Activated naive CD4-positive, alpha-beta T cell treated with anti-CD3 and anti-CD28 coated beads for 36 hours (primary cell): Measurements from ENCODE around the gene OLA1. TPM values are rescaled to one million over a fixed set of nuclear protein-coding genes. Genes with fewer than 3 reads are reported as not detected.

Experiments
- CTCF ChIA-PET: fragments of 350-600 bp; sonication (Branson Sonifier 250); formaldehyde crosslinking; loops from one replicate; lab custom pipeline; 2021; ENCODE audit warnings: antibody characterized with exemption; lab: Charles Lee
- DNase-seq: peaks from one replicate; pipeline ENCODE4 v3.0.0-alpha.2; 2020
- H3K27ac Mint-ChIP-seq: one replicate; pipeline ENCODE4 v1.8.0; 2021; ENCODE audit warnings: mild to moderate bottlenecking, mixed read lengths
- H3K27me3 Mint-ChIP-seq: one replicate; pipeline ENCODE4 v1.8.0; 2021; ENCODE audit warnings: low read depth, mixed read lengths
- H3K36me3 Mint-ChIP-seq: one replicate; pipeline ENCODE4 v1.8.0; 2021; ENCODE audit warnings: low read depth, mixed read lengths
- H3K4me1 Mint-ChIP-seq: one replicate; pipeline ENCODE4 v1.8.0; 2021; ENCODE audit warnings: low read depth, mixed read lengths
- H3K4me3 Mint-ChIP-seq: one replicate; pipeline ENCODE4 v1.8.0; 2021; ENCODE audit warnings: mild to moderate bottlenecking, moderate library complexity, mixed read lengths
- H3K9me3 Mint-ChIP-seq: one replicate; pipeline ENCODE4 v1.8.0; 2021; ENCODE audit warnings: mixed read lengths
- intact Hi-C: fragments of 100-400 bp; cut with micrococcal nuclease; formaldehyde crosslinking; loops from one replicate; pipeline ENCODE4 v1.15.1; 2023
- total RNA-seq, 2 experiments: library from RNA; stranded (reverse); gene quantifications; one replicate each; pipeline ENCODE4 v1.2.3, GENCODE V29; 2021

The OLA1 gene
- total RNA-seq, 2 experiments from 2014 or later = 140 to 142 TPM

GRCh38 chr2:174138161-174138560 is 110.2 kb downstream of the OLA1 start:
- H3K9me3 Mint-ChIP-seq = no peaks in the 10 kb centered on the region
- peaks cover 34% of the 10 kb centered on the region for H3K36me3 Mint-ChIP-seq
- H3K4me1 Mint-ChIP-seq = no peaks in the 10 kb centered on the region
- no peak for DNase-seq
- H3K4me3 Mint-ChIP-seq = no peak overlapping the region
- CTCF ChIA-PET = interaction anchor here (0.8 to 1.2 kb wide), 3 partner anchors 8 to 385 kb away, joined by 3 to 6 read pairs (median 3); no protein-coding TSS in a partner anchor
- intact Hi-C loops = loop anchor here (1.0 to 5.0 kb wide), 2 partner anchors 189 to 203 kb away; no protein-coding TSS in a partner anchor
- H3K27me3 Mint-ChIP-seq = no peaks in the 10 kb centered on the region
- H3K27ac Mint-ChIP-seq = no peak overlapping the region

DNA sequence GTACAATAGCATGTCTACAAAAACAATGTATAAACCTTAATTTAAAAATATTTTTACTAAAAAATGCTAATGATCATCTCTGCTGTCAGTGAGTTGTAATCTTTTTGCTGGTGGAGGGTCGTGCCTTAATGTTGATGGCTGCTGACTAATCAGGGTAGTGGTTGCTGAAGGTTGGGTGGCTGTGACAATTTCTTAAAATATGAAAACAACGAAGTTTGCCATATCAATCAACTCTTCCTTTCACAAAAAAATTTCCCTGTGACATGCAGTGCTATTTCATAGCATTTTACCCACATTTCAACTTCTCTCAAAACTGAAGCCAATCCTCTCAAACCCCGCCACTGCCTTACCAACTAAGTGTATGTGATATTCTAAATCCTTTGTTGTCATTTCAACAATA is 112.4 kb downstream of the OLA1 start:
- no peaks in the 10 kb centered on the region for H3K27me3 Mint-ChIP-seq
- no peak overlapping the region for H3K4me3 Mint-ChIP-seq
- H3K27ac Mint-ChIP-seq = no peak overlapping the region
- CTCF ChIA-PET = no interaction called here
- peaks cover 31% of the 10 kb centered on the region for H3K36me3 Mint-ChIP-seq
- no peak for DNase-seq
- intact Hi-C loops = loop anchor here (5.0 kb wide), 1 partner anchor 191 kb away; no protein-coding TSS in a partner anchor
- H3K4me1 Mint-ChIP-seq = no peaks in the 10 kb centered on the region
- no peaks in the 10 kb centered on the region for H3K9me3 Mint-ChIP-seq

DNA sequence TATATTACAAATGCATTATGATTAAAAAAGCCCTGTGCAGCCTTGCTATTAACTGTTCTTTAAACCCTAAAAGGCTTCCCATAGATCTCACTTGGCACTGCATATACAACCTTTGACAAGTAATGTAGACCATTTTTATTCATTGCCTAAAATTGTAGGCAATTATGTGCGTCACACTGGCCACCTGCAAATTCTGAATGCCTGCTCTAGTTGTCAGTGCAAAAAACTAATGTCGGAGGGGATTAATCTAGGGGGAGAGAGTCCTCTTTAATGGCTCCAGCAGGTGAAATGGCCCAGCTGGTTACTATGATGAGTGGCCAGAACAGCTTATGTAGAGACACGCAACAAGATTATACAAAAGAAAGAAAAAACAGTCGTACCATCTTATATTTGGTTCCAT is 123.2 kb downstream of the OLA1 start:
- Mint-ChIP-seq H3K9me3 (no peaks in the 10 kb centered on the region), H3K4me1 (peaks cover 4% of the 10 kb centered on the region)
- intact Hi-C loops = no loop called here

GRCh38 chr2:174124181-174124580 is 124.2 kb downstream of the OLA1 start:
- CTCF ChIA-PET = no interaction called here
- H3K4me1 Mint-ChIP-seq = peaks cover 4% of the 10 kb centered on the region
- H3K4me3 Mint-ChIP-seq = no peak overlapping the region
- no peaks in the 10 kb centered on the region for H3K27me3 Mint-ChIP-seq
- intact Hi-C loops = no loop called here
- peaks cover 8% of the 10 kb centered on the region for H3K36me3 Mint-ChIP-seq
- no peak overlapping the region for H3K27ac Mint-ChIP-seq
- H3K9me3 Mint-ChIP-seq = no peaks in the 10 kb centered on the region
- no peak for DNase-seq

More for the DNA sequence above, 123.2 kb downstream of the OLA1 start:
- Mint-ChIP-seq H3K36me3 (peaks cover 8% of the 10 kb centered on the region), H3K27me3 (no peaks in the 10 kb centered on the region), H3K4me3 (no peak overlapping the region), H3K27ac (no peak overlapping the region)
- DNase-seq = no peak
- CTCF ChIA-PET = no interaction called here

- Mint-ChIP-seq H3K9me3 (no peaks in the 10 kb centered on the region), H3K4me3 (no peak overlapping the region), H3K4me1 (peaks cover 4% of the 10 kb centered on the region), H3K27ac (no peak overlapping the region), H3K36me3 (peaks cover 15% of the 10 kb centered on the region), H3K27me3 (no peaks in the 10 kb centered on the region)
- intact Hi-C loops = no loop called here
- CTCF ChIA-PET = interaction anchor here (1.9 kb wide), 1 partner anchor 219 kb away, joined by 4 read pairs; no protein-coding TSS in a partner anchor
- no peak for DNase-seq
Observed at GRCh38 chr2:174122185-174122584, 126.1 kb downstream of the OLA1 start.

- CTCF ChIA-PET = interaction anchor here (1.9 kb wide), 1 partner anchor 220 kb away, joined by 4 read pairs; no protein-coding TSS in a partner anchor
- Mint-ChIP-seq H3K27me3 (no peaks in the 10 kb centered on the region), H3K4me3 (no peak overlapping the region), H3K36me3 (peaks cover 15% of the 10 kb centered on the region), H3K4me1 (peaks cover 4% of the 10 kb centered on the region), H3K27ac (no peak overlapping the region), H3K9me3 (no peaks in the 10 kb centered on the region)
- intact Hi-C loops = no loop called here
- DNase-seq = no peak
Observed at GRCh38 chr2:174121612-174122011, 126.7 kb downstream of the OLA1 start.

GRCh38 chr2:174121175-174121574 is 127.2 kb downstream of the OLA1 start:
- no peak for DNase-seq
- intact Hi-C loops = no loop called here
- no peaks in the 10 kb centered on the region for H3K9me3 Mint-ChIP-seq
- CTCF ChIA-PET = interaction anchor here (1.9 kb wide), 1 partner anchor 220 kb away, joined by 4 read pairs; no protein-coding TSS in a partner anchor
- H3K4me3 Mint-ChIP-seq = no peak overlapping the region
- H3K27ac Mint-ChIP-seq = no peak overlapping the region
- no peaks in the 10 kb centered on the region for H3K27me3 Mint-ChIP-seq
- peaks cover 4% of the 10 kb centered on the region for H3K4me1 Mint-ChIP-seq
- H3K36me3 Mint-ChIP-seq = peaks cover 15% of the 10 kb centered on the region

DNA sequence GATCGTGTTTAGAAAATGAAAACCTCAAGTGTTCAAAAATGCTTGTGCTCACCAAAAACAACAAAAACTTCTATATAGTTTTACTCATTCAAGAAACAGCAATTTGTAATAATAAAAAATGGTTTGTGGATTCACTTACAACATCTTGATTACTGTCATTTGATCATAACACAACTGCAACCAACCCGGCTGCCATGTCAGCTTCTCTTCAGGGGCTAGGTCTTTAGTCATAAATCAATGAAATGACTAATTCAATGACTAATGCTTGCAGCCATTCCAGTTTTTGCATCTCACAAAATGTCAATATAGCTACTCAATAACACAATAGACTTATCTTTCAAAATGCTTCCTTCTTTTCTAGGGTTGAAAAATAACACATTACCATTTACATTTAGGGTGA is 128.0 kb downstream of the OLA1 start:
- no peaks in the 10 kb centered on the region for H3K27me3 Mint-ChIP-seq
- no peaks in the 10 kb centered on the region for H3K9me3 Mint-ChIP-seq
- H3K4me3 Mint-ChIP-seq = no peak overlapping the region
- H3K27ac Mint-ChIP-seq = no peak overlapping the region
- intact Hi-C loops = no loop called here
- peaks cover 18% of the 10 kb centered on the region for H3K36me3 Mint-ChIP-seq
- CTCF ChIA-PET = interaction anchor here (1.9 kb wide), 1 partner anchor 221 kb away, joined by 4 read pairs; no protein-coding TSS in a partner anchor
- peak; percentile 63 for DNase-seq
- H3K4me1 Mint-ChIP-seq = peaks cover 4% of the 10 kb centered on the region

DNA sequence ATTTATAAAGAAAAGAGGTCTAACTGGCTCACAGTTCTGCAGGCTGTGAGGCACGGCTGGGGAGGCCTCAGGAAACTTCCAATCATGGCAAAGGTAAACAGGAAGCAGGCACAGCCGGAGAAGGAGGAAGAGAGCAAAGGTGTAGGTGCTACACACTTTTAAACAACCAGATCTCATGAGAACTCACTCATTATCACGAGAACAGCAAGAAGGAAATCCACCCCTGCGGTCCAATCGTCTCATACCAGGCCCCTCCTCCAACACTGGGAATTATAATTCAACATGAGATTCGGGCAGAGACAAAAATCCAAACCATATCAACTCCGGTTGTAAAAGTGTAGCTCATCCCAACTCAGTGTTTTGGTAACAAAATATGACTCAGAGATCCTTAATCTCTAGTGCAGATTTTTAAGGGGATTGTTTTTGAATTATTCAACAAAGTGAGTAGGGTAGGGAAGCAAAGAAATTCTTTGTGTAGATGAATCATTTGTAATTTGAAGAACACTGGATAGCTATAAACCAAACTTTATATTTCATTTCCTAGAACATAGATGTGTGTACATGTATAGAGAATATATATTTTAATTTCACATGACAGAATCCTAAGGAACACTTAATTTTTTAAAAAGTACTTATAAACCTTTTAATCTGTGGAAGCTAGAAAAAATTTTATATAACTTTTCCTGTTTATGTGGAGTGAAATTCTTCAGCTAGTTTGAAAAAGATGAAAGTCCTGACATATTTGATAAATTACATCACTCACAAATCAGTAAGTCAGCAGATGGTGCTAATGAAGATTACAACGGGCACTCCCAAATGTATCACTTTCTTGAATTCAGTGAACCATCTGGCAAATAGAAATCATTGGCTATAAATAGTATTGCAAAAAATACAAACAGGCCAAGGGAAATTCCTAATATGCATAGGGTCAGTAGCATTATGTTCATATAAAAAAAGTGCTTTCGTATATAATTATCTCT is 130.1 kb downstream of the OLA1 start:
- Mint-ChIP-seq H3K27ac (no peak overlapping the region), H3K9me3 (no peaks in the 10 kb centered on the region), H3K4me3 (no peak overlapping the region), H3K27me3 (no peaks in the 10 kb centered on the region), H3K36me3 (peaks cover 24% of the 10 kb centered on the region), H3K4me1 (peaks cover 4% of the 10 kb centered on the region)
- no peak for DNase-seq
- CTCF ChIA-PET = no interaction called here
- intact Hi-C loops = no loop called here

GRCh38 chr2:174112073-174112472 is 136.3 kb downstream of the OLA1 start:
- CTCF ChIA-PET = no interaction called here
- peaks cover 13% of the 10 kb centered on the region for H3K36me3 Mint-ChIP-seq
- no peaks in the 10 kb centered on the region for H3K27me3 Mint-ChIP-seq
- H3K4me3 Mint-ChIP-seq = no peak overlapping the region
- DNase-seq = no peak
- H3K27ac Mint-ChIP-seq = no peak overlapping the region
- intact Hi-C loops = no loop called here
- no peaks in the 10 kb centered on the region for H3K4me1 Mint-ChIP-seq
- no peaks in the 10 kb centered on the region for H3K9me3 Mint-ChIP-seq

DNA sequence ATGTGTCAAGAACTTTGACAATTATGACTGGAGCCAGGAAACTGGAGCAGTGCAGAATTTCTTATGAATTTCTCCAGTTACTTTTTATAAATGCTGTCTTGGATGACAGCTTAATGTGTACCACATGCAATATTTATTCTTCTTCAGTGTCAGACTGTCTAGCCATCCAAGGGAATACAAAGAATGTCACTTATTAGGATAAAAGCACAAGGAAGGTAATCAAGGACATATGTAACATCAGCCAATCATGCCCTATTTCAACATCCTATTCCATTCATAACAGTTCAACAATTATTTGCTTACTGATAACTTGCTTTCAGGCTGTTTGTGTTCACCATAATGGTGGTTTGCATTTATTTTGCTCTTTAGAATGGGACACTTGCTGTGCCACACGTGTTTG is 139.8 kb downstream of the OLA1 start:
- intact Hi-C loops = no loop called here
- CTCF ChIA-PET = no interaction called here

GRCh38 chr2:174106736-174107135 is 141.6 kb downstream of the OLA1 start:
- Mint-ChIP-seq H3K36me3 (peaks cover 9% of the 10 kb centered on the region), H3K4me1 (no peaks in the 10 kb centered on the region), H3K9me3 (no peaks in the 10 kb centered on the region), H3K27me3 (no peaks in the 10 kb centered on the region), H3K4me3 (no peak overlapping the region), H3K27ac (no peak overlapping the region)
- no peak for DNase-seq
- CTCF ChIA-PET = interaction anchor here (1.3 kb wide), 1 partner anchor 234 kb away, joined by 3 read pairs; no protein-coding TSS in a partner anchor
- intact Hi-C loops = no loop called here

More for the DNA sequence above, 139.8 kb downstream of the OLA1 start:
- DNase-seq = no peak
- Mint-ChIP-seq H3K4me1 (no peaks in the 10 kb centered on the region), H3K36me3 (peaks cover 4% of the 10 kb centered on the region), H3K4me3 (no peak overlapping the region), H3K27me3 (no peaks in the 10 kb centered on the region), H3K9me3 (no peaks in the 10 kb centered on the region), H3K27ac (no peak overlapping the region)
